Measurements from ENCODE around the gene STIP1. TPM values are rescaled to one million over a fixed set of nuclear protein-coding genes. Genes with fewer than 3 reads are reported as not detected.

The STIP1 gene
- total and polyA plus RNA-seq, 9 of the 15 experiments (the other 6 are each of a cell fraction or from before 2014, with no cell fraction given): 58.1 to 465 (median 346) TPM

GRCh38 chr11:64230171-64230984 is 44.4 kb downstream of the STIP1 start, which contains the start of gene DNAJC4 (continued):
- no peak; a peak in 1 of 4 replicates for TF ChIP-seq RAD21 (CRISPR knock-in tag; conservative IDR thresholded peaks at IDR 0.05 in 1 of 2, IDR thresholded peaks at IDR 0.05 in 1 of 2)
- TF ChIP-seq CHCHD3 (CRISPR knock-in tag; IDR thresholded peaks at IDR 0.05): no peak
- TF ChIP-seq CHD1 (IDR thresholded peaks at IDR 0.05; ENCODE audit: low read length): no peak
- TF ChIP-seq ZNF583 (CRISPR knock-in tag; IDR thresholded peaks at IDR 0.05): no peak
- no peak for TF ChIP-seq TAL1 (IDR thresholded peaks at IDR 0.05)
- 0 out of 2 replicates have a peak, but pooled peaks have one; percentile 37 for TF ChIP-seq SMARCE1 (IDR thresholded peaks at IDR 0.05)
- no peak for TF ChIP-seq C11orf30 (IDR thresholded peaks at IDR 0.05; ENCODE audit: low read depth)
- TF ChIP-seq GABPB1 (CRISPR knock-in tag; IDR thresholded peaks at IDR 0.05): peak; percentile 71
- TF ChIP-seq FOXJ2 (tag; IDR thresholded peaks at IDR 0.05): peak; percentile 42; the same call in 1 of the 2 replicates
- 0 out of 2 replicates have a peak, but pooled peaks have one; percentile 6 for TF ChIP-seq DPF2 (IDR thresholded peaks at IDR 0.05)
- peak in 1 of 2 experiments; percentile 17 for TF ChIP-seq AFF1 (IDR thresholded peaks at IDR 0.05; ENCODE audit: low read depth in 1 of 2, partially characterized antibody in 2 of 2)
- no peak for TF ChIP-seq ZNF507 (tag; conservative IDR thresholded peaks at IDR 0.05)
- TF ChIP-seq ZNF444 (CRISPR knock-in tag; IDR thresholded peaks at IDR 0.05): no peak
- peak; percentile 18; the same call in 1 of the 2 replicates for TF ChIP-seq TEAD4 (IDR thresholded peaks at IDR 0.05; ENCODE audit: low read length)
- no peak for TF ChIP-seq TEAD4 (CRISPR knock-in tag; IDR thresholded peaks at IDR 0.05; ENCODE audit: borderline replicate concordance)
- TF ChIP-seq, protein P1, sequence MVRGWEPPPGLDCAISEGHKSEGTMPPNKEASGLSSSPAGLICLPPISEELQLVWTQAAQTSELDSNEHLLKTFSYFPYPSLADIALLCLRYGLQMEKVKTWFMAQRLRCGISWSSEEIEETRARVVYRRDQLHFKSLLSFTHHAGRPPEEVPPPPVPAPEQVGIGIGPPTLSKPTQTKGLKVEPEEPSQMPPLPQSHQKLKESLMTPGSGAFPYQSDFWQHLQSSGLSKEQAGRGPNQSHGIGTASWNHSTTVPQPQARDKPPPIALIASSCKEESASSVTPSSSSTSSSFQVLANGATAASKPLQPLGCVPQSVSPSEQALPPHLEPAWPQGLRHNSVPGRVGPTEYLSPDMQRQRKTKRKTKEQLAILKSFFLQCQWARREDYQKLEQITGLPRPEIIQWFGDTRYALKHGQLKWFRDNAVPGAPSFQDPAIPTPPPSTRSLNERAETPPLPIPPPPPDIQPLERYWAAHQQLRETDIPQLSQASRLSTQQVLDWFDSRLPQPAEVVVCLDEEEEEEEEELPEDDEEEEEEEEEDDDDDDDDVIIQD (CRISPR knock-in tag; IDR thresholded peaks at IDR 0.05): no peak
- TF ChIP-seq, protein P2, sequence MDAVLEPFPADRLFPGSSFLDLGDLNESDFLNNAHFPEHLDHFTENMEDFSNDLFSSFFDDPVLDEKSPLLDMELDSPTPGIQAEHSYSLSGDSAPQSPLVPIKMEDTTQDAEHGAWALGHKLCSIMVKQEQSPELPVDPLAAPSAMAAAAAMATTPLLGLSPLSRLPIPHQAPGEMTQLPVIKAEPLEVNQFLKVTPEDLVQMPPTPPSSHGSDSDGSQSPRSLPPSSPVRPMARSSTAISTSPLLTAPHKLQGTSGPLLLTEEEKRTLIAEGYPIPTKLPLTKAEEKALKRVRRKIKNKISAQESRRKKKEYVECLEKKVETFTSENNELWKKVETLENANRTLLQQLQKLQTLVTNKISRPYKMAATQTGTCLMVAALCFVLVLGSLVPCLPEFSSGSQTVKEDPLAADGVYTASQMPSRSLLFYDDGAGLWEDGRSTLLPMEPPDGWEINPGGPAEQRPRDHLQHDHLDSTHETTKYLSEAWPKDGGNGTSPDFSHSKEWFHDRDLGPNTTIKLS (IDR thresholded peaks at IDR 0.05; ENCODE audit: borderline replicate concordance, low read depth): peak; percentile 41; the same call in 1 of the 2 replicates
- TF ChIP-seq PCBP2 (IDR thresholded peaks at IDR 0.05; ENCODE audit: low read depth, low read length, poor library complexity, severe bottlenecking): no peak
